GM06990 (cell line): ENCODE data around the gene CNDP2.
"Not testable (repeated sequence)": the region's sequence is repeated elsewhere in the genome, so short reads cannot be mapped to it uniquely, and the experiment has no call there.

ENCODE experiments used
- DNase-seq: peaks from one replicate; pipeline ENCODE4 v3.0.0-alpha.2; 2011; ENCODE audit not compliant: insufficient read length; ENCODE audit errors: extremely low read depth
- H3K27me3 ChIP-seq: replicated peaks from 2 replicates; pipeline ENCODE4 v1.6.0; 2011; ENCODE audit warnings: low read length; ENCODE audit not compliant: control insufficient read depth, insufficient read depth
- H3K36me3 ChIP-seq: 2 replicates; pipeline ENCODE4 v1.5.1; 2011; ENCODE audit warnings: low read length; ENCODE audit not compliant: control insufficient read depth, insufficient read depth
- H3K4me3 ChIP-seq: replicated peaks from 2 replicates; pipeline ENCODE4 v1.5.1; 2011; ENCODE audit warnings: low read depth, mild to moderate bottlenecking, control low read depth, low read length
- CTCF ChIP-seq: IDR thresholded peaks from 2 replicates; pipeline ENCODE4 v1.5.1; 2011; ENCODE audit warnings: low read length, control low read depth, mild to moderate bottlenecking, inconsistent platforms; ENCODE audit not compliant: insufficient read depth, poor library complexity, severe bottlenecking

CNDP2 gene

GRCh38 chr18:74497324-74497676, 1.1 kb downstream of the CNDP2 start:
- Histone ChIP-seq H3K36me3 (peaks cover 1% of the 10 kb centered on the region; the same call in 1 of the 2 replicates), H3K4me3 (peak overlapping the region; percentile 91), H3K27me3 (no peaks in the 10 kb centered on the region)
- no peak for DNase-seq
- TF ChIP-seq CTCF: no peak

GRCh38 chr18:74497778-74498177, 1.6 kb downstream of the CNDP2 start:
- H3K4me3 ChIP-seq: peak overlapping the region; percentile 91; the same call in 1 of the 2 replicates
- H3K27me3 ChIP-seq: no peaks in the 10 kb centered on the region
- H3K36me3 ChIP-seq: peaks cover 3% of the 10 kb centered on the region
- DNase-seq: no peak
- no peak for TF ChIP-seq CTCF

- DNase-seq: peak; percentile 62
- Histone ChIP-seq H3K36me3 (peaks cover 3% of the 10 kb centered on the region), H3K4me3 (peak overlapping the region; percentile 73), H3K27me3 (no peaks in the 10 kb centered on the region)
- TF ChIP-seq CTCF: no peak
These were observed 2.8 kb downstream of the CNDP2 start for GRCh38 chr18:74498712-74499627.

GRCh38 chr18:74499633-74500032, 3.5 kb downstream of the CNDP2 start:
- H3K4me3 ChIP-seq: peak overlapping the region; percentile 73
- H3K27me3 ChIP-seq: no peaks in the 10 kb centered on the region
- DNase-seq: peak; percentile 57
- H3K36me3 ChIP-seq: peaks cover 7% of the 10 kb centered on the region
- TF ChIP-seq CTCF: no peak

GRCh38 chr18:74500372-74500771, 4.2 kb downstream of the CNDP2 start:
- Histone ChIP-seq H3K36me3 (peaks cover 7% of the 10 kb centered on the region), H3K4me3 (peak overlapping the region; percentile 73), H3K27me3 (no peaks in the 10 kb centered on the region)
- TF ChIP-seq CTCF: no peak
- no peak for DNase-seq

- not testable (repeated sequence) for H3K27me3 ChIP-seq, DNase-seq, H3K36me3 ChIP-seq
- H3K4me3 ChIP-seq: peak overlapping the region; percentile 73
These were observed 4.6 kb downstream of the CNDP2 start for GRCh38 chr18:74500774-74501173.
